ENCODE data around the gene ZNF467. TPM values are rescaled to one million over a fixed set of nuclear protein-coding genes. Genes with fewer than 3 reads are reported as not detected.

ZNF467 gene
- polyA plus RNA-seq, 1 donor: 6.0 TPM

DNA sequence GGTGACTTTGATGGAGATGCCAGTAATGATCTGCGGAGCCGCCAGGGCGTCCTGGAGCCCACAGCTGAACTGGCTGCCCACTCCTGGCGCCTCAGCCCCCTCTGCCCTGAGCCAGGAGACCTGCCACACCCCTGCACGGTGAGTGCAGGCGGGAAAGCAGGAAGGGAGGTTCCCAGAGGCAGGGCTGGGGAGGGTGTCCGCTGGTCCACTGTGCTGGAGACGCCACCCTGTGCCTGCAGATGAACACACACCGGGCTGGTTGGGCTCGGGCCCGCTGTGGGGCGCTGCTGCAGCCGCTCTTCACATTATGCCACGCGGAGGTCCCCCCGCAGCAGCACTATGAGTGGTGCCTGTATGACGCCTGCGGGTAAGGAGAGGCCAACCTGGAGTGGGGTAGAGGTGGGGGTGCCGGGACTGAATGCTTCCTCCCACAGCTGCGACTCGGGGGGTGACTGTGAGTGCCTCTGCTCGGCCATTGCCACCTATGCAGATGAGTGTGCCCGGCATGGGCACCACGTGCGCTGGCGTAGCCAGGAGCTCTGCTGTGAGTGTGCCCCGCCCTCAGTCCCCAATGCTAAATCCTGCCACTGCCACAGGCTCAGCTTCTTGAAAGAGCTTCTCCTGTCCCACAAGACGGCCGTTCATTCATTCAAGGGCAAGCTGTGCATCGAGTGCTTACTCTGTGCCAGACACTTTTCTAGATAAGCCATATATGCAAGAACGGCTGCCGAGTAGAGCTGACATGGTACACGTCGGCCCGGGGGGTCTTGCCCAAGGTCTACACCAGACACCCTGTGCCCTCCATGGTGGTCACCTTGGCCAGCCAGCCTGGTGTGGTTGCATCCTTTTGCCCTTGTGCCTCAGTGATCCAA lies 14.3 kb upstream of the ZNF467 start:
- Histone ChIP-seq H3K36me3 (ENCODE audit: control insufficient read depth, insufficient read depth, low read length) (no peaks in the 10 kb centered on the region), H3K4me3 (ENCODE audit: low read length) (no peak overlapping the region), H3K4me1 (ENCODE audit: control insufficient read depth, insufficient read depth, low read length) (no peaks in the 10 kb centered on the region), H3K27ac (ENCODE audit: low read length) (no peak overlapping the region), H3K27me3 (ENCODE audit: control insufficient read depth, insufficient read depth, low read length) (peaks cover 51% of the 10 kb centered on the region), H3K9me3 (ENCODE audit: control insufficient read depth, low read depth, low read length) (no peaks in the 10 kb centered on the region)
- no CpG with 5 or more reads among the region's 35 CpGs for WGBS (ENCODE audit: insufficient coverage, low lambda C conversion rate)
- DNase-seq: no peak

DNA sequence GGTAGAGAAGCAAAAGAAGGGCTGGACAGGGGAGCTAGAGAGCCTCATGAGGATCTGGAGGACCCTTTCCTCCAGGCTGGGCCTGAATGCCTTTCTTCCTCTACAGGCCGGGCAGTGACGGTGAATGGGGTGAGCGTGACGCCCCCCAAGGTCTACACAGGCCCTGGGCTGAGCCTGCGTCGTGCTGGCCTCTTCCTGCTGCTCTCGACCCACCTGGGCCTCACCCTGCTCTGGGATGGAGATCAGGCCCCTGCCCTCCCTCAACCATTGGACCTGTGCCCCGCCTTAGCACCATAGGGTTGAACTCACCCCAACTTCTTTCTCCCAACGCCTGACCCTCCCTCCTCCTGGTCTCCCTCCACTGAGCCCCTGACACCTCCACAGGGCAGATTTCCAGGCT lies 12.6 kb upstream of the ZNF467 start:
- WGBS (ENCODE audit: insufficient coverage, low lambda C conversion rate): no CpG with 5 or more reads among the region's 9 CpGs

GRCh38 chr7:149785402-149785801 lies 12.0 kb upstream of the ZNF467 start:
- Histone ChIP-seq H3K9me3 (ENCODE audit: control insufficient read depth, low read depth, low read length) (no peaks in the 10 kb centered on the region), H3K36me3 (ENCODE audit: control insufficient read depth, insufficient read depth, low read length) (no peaks in the 10 kb centered on the region), H3K4me3 (ENCODE audit: low read length) (no peak overlapping the region), H3K4me1 (ENCODE audit: control insufficient read depth, insufficient read depth, low read length) (no peaks in the 10 kb centered on the region), H3K27me3 (ENCODE audit: control insufficient read depth, insufficient read depth, low read length) (peaks cover 35% of the 10 kb centered on the region), H3K27ac (ENCODE audit: low read length) (no peak overlapping the region)
- DNase-seq: no peak
- no CpG with 5 or more reads among the region's 15 CpGs for WGBS (ENCODE audit: insufficient coverage, low lambda C conversion rate)

More for the DNA sequence above, 12.6 kb upstream of the ZNF467 start:
- Histone ChIP-seq H3K27ac (ENCODE audit: low read length) (no peak overlapping the region), H3K36me3 (ENCODE audit: control insufficient read depth, insufficient read depth, low read length) (no peaks in the 10 kb centered on the region), H3K27me3 (ENCODE audit: control insufficient read depth, insufficient read depth, low read length) (peaks cover 41% of the 10 kb centered on the region), H3K9me3 (ENCODE audit: control insufficient read depth, low read depth, low read length) (no peaks in the 10 kb centered on the region), H3K4me1 (ENCODE audit: control insufficient read depth, insufficient read depth, low read length) (no peaks in the 10 kb centered on the region), H3K4me3 (ENCODE audit: low read length) (no peak overlapping the region)
- no peak for DNase-seq

- no peak overlapping the region for H3K4me3 ChIP-seq (ENCODE audit: low read length)
- peaks cover 26% of the 10 kb centered on the region for H3K27me3 ChIP-seq (ENCODE audit: control insufficient read depth, insufficient read depth, low read length)
- no peaks in the 10 kb centered on the region for H3K4me1 ChIP-seq (ENCODE audit: control insufficient read depth, insufficient read depth, low read length)
- no peak overlapping the region for H3K27ac ChIP-seq (ENCODE audit: low read length)
- H3K9me3 ChIP-seq (ENCODE audit: control insufficient read depth, low read depth, low read length): no peaks in the 10 kb centered on the region
- WGBS (ENCODE audit: insufficient coverage, low lambda C conversion rate): no CpG with 5 or more reads among the region's 5 CpGs
- no peak for DNase-seq
- no peaks in the 10 kb centered on the region for H3K36me3 ChIP-seq (ENCODE audit: control insufficient read depth, insufficient read depth, low read length)
Observed at GRCh38 chr7:149784251-149784608, 10.8 kb upstream of the ZNF467 start.

- no peaks in the 10 kb centered on the region for H3K9me3 ChIP-seq (ENCODE audit: control insufficient read depth, low read depth, low read length)
- H3K4me1 ChIP-seq (ENCODE audit: control insufficient read depth, insufficient read depth, low read length): no peaks in the 10 kb centered on the region
- H3K27ac ChIP-seq (ENCODE audit: low read length): no peak overlapping the region
- WGBS (ENCODE audit: insufficient coverage, low lambda C conversion rate): no CpG with 5 or more reads among the region's 22 CpGs
- H3K36me3 ChIP-seq (ENCODE audit: control insufficient read depth, insufficient read depth, low read length): no peaks in the 10 kb centered on the region
- H3K4me3 ChIP-seq (ENCODE audit: low read length): no peak overlapping the region
- peaks cover 20% of the 10 kb centered on the region for H3K27me3 ChIP-seq (ENCODE audit: control insufficient read depth, insufficient read depth, low read length)
- DNase-seq: no peak
Observed at GRCh38 chr7:149783386-149784250, 10.2 kb upstream of the ZNF467 start.

- no CpG with 5 or more reads among the region's 18 CpGs for WGBS (ENCODE audit: insufficient coverage, low lambda C conversion rate)
- no peak for DNase-seq
- Histone ChIP-seq H3K4me3 (ENCODE audit: low read length) (no peak overlapping the region), H3K9me3 (ENCODE audit: control insufficient read depth, low read depth, low read length) (no peaks in the 10 kb centered on the region), H3K27ac (ENCODE audit: low read length) (no peak overlapping the region), H3K4me1 (ENCODE audit: control insufficient read depth, insufficient read depth, low read length) (no peaks in the 10 kb centered on the region), H3K27me3 (ENCODE audit: control insufficient read depth, insufficient read depth, low read length) (peaks cover 12% of the 10 kb centered on the region), H3K36me3 (ENCODE audit: control insufficient read depth, insufficient read depth, low read length) (no peaks in the 10 kb centered on the region)
Observed at GRCh38 chr7:149782682-149783345, 9.4 kb upstream of the ZNF467 start.

- H3K9me3 ChIP-seq (ENCODE audit: control insufficient read depth, low read depth, low read length): no peaks in the 10 kb centered on the region
- peaks cover 4% of the 10 kb centered on the region for H3K27me3 ChIP-seq (ENCODE audit: control insufficient read depth, insufficient read depth, low read length)
- WGBS (ENCODE audit: insufficient coverage, low lambda C conversion rate): no CpG with 5 or more reads among the region's 13 CpGs
- H3K4me1 ChIP-seq (ENCODE audit: control insufficient read depth, insufficient read depth, low read length): no peaks in the 10 kb centered on the region
- DNase-seq: no peak
- no peak overlapping the region for H3K4me3 ChIP-seq (ENCODE audit: low read length)
- H3K27ac ChIP-seq (ENCODE audit: low read length): no peak overlapping the region
- H3K36me3 ChIP-seq (ENCODE audit: control insufficient read depth, insufficient read depth, low read length): no peaks in the 10 kb centered on the region
Observed at GRCh38 chr7:149781921-149782320, 8.5 kb upstream of the ZNF467 start.

- no peak for DNase-seq
- WGBS (ENCODE audit: insufficient coverage, low lambda C conversion rate): no CpG with 5 or more reads among the region's 16 CpGs
Observed at GRCh38 chr7:149780636-149781419, 7.4 kb upstream of the ZNF467 start.

DNA sequence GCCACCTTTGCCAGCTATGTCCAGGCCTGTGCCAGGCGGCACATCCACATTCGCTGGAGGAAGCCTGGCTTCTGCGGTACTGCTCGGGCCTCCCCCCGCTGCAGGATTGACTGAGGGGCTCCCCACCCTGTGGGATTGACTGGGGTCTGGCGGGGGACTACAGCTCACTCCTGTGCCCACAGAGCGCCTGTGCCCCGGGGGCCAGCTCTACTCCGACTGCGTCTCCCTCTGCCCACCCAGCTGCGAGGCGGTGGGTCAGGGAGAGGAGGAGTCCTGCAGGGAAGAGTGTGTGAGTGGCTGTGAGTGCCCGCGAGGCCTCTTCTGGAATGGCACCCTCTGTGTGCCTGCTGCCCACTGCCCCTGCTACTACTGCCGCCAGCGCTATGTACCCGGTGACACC lies 6.7 kb upstream of the ZNF467 start:
- peaks cover 11% of the 10 kb centered on the region for H3K27me3 ChIP-seq (ENCODE audit: control insufficient read depth, insufficient read depth, low read length)
- H3K27ac ChIP-seq (ENCODE audit: low read length): no peak overlapping the region
- H3K4me1 ChIP-seq (ENCODE audit: control insufficient read depth, insufficient read depth, low read length): no peaks in the 10 kb centered on the region
- no CpG with 5 or more reads among the region's 17 CpGs for WGBS (ENCODE audit: insufficient coverage, low lambda C conversion rate)
- no peak overlapping the region for H3K4me3 ChIP-seq (ENCODE audit: low read length)
- H3K9me3 ChIP-seq (ENCODE audit: control insufficient read depth, low read depth, low read length): no peaks in the 10 kb centered on the region
- no peak for DNase-seq
- no peaks in the 10 kb centered on the region for H3K36me3 ChIP-seq (ENCODE audit: control insufficient read depth, insufficient read depth, low read length)

More at GRCh38 chr7:149780636-149781419, 7.4 kb upstream of the ZNF467 start:
- Histone ChIP-seq H3K9me3 (ENCODE audit: control insufficient read depth, low read depth, low read length) (no peaks in the 10 kb centered on the region), H3K27me3 (ENCODE audit: control insufficient read depth, insufficient read depth, low read length) (peaks cover 9% of the 10 kb centered on the region), H3K4me1 (ENCODE audit: control insufficient read depth, insufficient read depth, low read length) (no peaks in the 10 kb centered on the region), H3K27ac (ENCODE audit: low read length) (no peak overlapping the region), H3K36me3 (ENCODE audit: control insufficient read depth, insufficient read depth, low read length) (no peaks in the 10 kb centered on the region), H3K4me3 (ENCODE audit: low read length) (no peak overlapping the region)

GRCh38 chr7:149779502-149779805 lies 6.1 kb upstream of the ZNF467 start:
- H3K4me3 ChIP-seq (ENCODE audit: low read length): no peak overlapping the region
- H3K4me1 ChIP-seq (ENCODE audit: control insufficient read depth, insufficient read depth, low read length): no peaks in the 10 kb centered on the region
- no peaks in the 10 kb centered on the region for H3K9me3 ChIP-seq (ENCODE audit: control insufficient read depth, low read depth, low read length)
- H3K27ac ChIP-seq (ENCODE audit: low read length): no peak overlapping the region
- WGBS (ENCODE audit: insufficient coverage, low lambda C conversion rate): no CpG with 5 or more reads among the region's 4 CpGs
- peaks cover 17% of the 10 kb centered on the region for H3K27me3 ChIP-seq (ENCODE audit: control insufficient read depth, insufficient read depth, low read length)
- no peak for DNase-seq
- no peaks in the 10 kb centered on the region for H3K36me3 ChIP-seq (ENCODE audit: control insufficient read depth, insufficient read depth, low read length)
